Measurements from ENCODE around the gene KIF4A. TPM values are rescaled to one million over a fixed set of nuclear protein-coding genes. Genes with fewer than 3 reads are reported as not detected.
"Not testable (repeated sequence)": the region's sequence is repeated elsewhere in the genome, so short reads cannot be mapped to it uniquely, and the experiment has no call there.

KIF4A gene
- total RNA-seq, 4 donors from 2014 or later = 0.59 TPM; not detected in 3

DNA sequence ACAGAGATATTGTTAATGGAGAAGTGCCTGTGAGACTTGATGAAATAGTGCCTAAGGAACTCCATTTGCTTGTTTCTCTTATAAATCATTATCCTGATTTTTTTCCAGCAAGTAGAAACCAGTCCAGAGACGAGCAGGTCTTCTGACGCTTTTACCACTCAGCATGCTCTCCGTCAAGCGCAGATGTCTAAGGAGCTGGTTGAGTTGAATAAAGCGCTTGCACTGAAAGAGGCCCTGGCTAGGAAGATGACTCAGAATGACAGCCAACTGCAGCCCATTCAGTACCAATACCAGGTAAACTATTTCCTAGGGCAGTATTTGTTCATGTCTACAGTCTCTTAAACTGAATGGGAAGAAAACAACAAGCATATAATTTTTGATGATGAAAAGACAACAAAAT, 63.6 kb downstream of the KIF4A start:
- H3K27ac ChIP-seq = no peak overlapping the region
- H3K4me3 ChIP-seq = no peak overlapping the region
- H3K27me3 ChIP-seq = no peaks in the 10 kb centered on the region
- WGBS, 2 donors = 85 to 94% methylated on average over 5 of the region's 5 CpGs
- H3K9me3 ChIP-seq = no peaks in the 10 kb centered on the region
- DNase-seq (ENCODE audit: low spot score in 2 of 2) = no peak
- TF ChIP-seq, protein P1, sequence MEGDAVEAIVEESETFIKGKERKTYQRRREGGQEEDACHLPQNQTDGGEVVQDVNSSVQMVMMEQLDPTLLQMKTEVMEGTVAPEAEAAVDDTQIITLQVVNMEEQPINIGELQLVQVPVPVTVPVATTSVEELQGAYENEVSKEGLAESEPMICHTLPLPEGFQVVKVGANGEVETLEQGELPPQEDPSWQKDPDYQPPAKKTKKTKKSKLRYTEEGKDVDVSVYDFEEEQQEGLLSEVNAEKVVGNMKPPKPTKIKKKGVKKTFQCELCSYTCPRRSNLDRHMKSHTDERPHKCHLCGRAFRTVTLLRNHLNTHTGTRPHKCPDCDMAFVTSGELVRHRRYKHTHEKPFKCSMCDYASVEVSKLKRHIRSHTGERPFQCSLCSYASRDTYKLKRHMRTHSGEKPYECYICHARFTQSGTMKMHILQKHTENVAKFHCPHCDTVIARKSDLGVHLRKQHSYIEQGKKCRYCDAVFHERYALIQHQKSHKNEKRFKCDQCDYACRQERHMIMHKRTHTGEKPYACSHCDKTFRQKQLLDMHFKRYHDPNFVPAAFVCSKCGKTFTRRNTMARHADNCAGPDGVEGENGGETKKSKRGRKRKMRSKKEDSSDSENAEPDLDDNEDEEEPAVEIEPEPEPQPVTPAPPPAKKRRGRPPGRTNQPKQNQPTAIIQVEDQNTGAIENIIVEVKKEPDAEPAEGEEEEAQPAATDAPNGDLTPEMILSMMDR (IDR thresholded peaks at IDR 0.05) = no peak
- TF ChIP-seq POLR2A (IDR thresholded peaks at IDR 0.05) (no peak), EP300 (IDR thresholded peaks at IDR 0.05) (no peak)
- no peaks in the 10 kb centered on the region for H3K36me3 ChIP-seq
- H3K4me1 ChIP-seq = no peaks in the 10 kb centered on the region

DNA sequence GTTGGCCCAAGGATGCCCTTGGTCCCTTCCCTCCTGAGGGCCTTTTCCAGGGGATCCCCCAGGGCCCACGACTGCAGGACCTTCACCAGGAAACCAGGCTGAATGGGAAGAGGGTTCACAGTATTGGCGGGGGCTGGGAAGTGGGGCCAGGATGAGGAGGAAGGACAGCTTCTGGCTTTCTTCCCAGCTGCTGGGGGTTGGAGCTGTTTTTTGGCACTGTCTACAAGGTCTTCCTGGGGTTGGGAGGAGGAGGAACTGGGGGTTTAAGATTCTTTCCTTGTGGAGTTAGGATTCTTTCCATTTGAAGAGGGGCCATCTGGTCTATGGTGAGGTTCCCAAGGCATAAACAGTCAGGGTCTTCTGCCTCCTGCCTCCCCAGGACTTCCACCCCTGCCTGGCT, 64.8 kb downstream of the KIF4A start:
- Histone ChIP-seq H3K36me3 (no peaks in the 10 kb centered on the region), H3K4me3 (no peak overlapping the region), H3K27me3 (no peaks in the 10 kb centered on the region), H3K4me1 (no peaks in the 10 kb centered on the region), H3K9me3 (no peaks in the 10 kb centered on the region), H3K27ac (no peak overlapping the region)
- TF ChIP-seq, protein P1 (IDR thresholded peaks at IDR 0.05) = no peak
- TF ChIP-seq EP300 (IDR thresholded peaks at IDR 0.05) (no peak), POLR2A (IDR thresholded peaks at IDR 0.05) (no peak)
- 46 to 56% methylated on average over 1 to 2 of the region's 2 CpGs for WGBS, 2 donors
- no peak for DNase-seq (ENCODE audit: low spot score in 2 of 2)

DNA sequence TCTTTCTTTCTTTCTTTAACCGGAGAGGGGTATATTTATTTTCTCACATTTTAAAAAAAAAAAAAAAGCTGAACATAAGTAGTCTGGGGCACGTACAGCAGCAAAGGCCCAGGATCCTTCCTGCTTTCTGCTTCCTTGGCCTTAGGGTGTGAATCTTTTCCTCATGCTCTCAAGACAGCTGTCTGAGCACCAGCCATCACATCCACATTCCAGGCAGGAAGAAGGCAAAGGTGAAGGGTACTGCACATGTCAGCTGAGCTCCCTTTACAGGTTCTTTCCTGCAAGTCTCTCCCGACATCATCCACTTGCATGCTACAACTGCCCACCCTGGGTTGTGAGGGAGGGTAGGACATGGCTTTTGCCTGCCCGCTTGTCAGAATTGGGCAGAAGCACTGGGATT, 69.6 kb downstream of the KIF4A start:
- H3K27ac ChIP-seq = no peak overlapping the region
- WGBS, 2 donors = 83 to 92% methylated on average over 3 to 4 of the region's 4 CpGs
- H3K4me3 ChIP-seq = no peak overlapping the region
- no peak for DNase-seq (ENCODE audit: low spot score in 2 of 2)
- H3K4me1 ChIP-seq = no peaks in the 10 kb centered on the region
- H3K27me3 ChIP-seq = no peaks in the 10 kb centered on the region
- TF ChIP-seq EP300 (IDR thresholded peaks at IDR 0.05) (no peak), POLR2A (IDR thresholded peaks at IDR 0.05) (no peak)
- TF ChIP-seq, protein P1 (IDR thresholded peaks at IDR 0.05) = no peak
- H3K9me3 ChIP-seq = no peaks in the 10 kb centered on the region
- no peaks in the 10 kb centered on the region for H3K36me3 ChIP-seq

DNA sequence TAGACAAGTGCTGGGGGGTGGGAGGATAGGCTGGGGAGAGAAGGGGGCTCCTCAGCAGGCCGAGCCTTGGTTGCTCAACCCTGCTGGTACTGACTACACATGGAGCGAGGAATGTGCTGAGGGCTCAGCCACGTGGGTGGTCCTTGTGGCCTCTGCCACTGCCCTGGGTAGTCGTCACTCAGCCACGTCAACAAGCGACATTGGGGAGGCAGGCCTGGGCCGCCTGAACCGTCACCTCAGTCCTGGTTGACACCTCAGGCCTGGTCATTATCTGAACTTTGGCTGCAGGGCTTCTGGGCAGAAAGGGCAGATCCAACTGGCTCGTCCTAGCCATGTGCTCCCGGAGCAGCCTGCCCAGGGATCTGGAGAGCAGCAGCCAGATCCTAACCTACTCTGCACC, 70.5 kb downstream of the KIF4A start:
- DNase-seq (ENCODE audit: low spot score in 2 of 2) = no peak
- H3K9me3 ChIP-seq = no peaks in the 10 kb centered on the region
- TF ChIP-seq, protein P1 (IDR thresholded peaks at IDR 0.05) = no peak
- TF ChIP-seq EP300 (IDR thresholded peaks at IDR 0.05) = no peak
- no peak for TF ChIP-seq POLR2A (IDR thresholded peaks at IDR 0.05)
- H3K27me3 ChIP-seq = no peaks in the 10 kb centered on the region
- H3K36me3 ChIP-seq = no peaks in the 10 kb centered on the region
- no peak overlapping the region for H3K27ac ChIP-seq
- 83% methylated on average over 10 of the region's 10 CpGs; no CpG with 5 or more reads in 1 of the 2 donors for WGBS, 2 donors
- no peaks in the 10 kb centered on the region for H3K4me1 ChIP-seq
- no peak overlapping the region for H3K4me3 ChIP-seq

DNA sequence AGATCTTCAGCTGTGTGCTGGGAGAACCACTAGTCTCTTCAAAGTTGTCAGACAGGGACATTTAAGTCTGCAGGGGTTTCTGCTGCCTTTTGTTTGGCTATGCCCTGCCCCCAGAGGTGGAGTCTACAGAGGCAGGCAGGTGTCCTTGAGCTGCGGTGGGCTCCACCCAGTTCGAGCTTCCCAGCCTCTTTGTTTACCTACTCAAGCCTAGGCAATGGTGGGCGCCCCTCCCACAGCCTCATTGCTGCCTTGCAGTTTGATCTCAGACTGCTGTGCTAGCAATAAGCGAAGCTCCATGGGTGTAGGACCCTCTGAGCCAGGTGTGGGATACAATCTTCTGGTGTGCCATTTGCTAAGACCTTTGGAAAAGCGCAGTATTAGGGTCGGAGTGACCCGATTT, 78.8 kb downstream of the KIF4A start:
- not testable (repeated sequence) for H3K27ac ChIP-seq; H3K36me3 ChIP-seq; DNase-seq (ENCODE audit: low spot score in 2 of 2); H3K4me1 ChIP-seq; H3K27me3 ChIP-seq; H3K4me3 ChIP-seq; H3K9me3 ChIP-seq
- 80 to 100% methylated on average over 1 to 7 of the region's 7 CpGs for WGBS, 2 donors

DNA sequence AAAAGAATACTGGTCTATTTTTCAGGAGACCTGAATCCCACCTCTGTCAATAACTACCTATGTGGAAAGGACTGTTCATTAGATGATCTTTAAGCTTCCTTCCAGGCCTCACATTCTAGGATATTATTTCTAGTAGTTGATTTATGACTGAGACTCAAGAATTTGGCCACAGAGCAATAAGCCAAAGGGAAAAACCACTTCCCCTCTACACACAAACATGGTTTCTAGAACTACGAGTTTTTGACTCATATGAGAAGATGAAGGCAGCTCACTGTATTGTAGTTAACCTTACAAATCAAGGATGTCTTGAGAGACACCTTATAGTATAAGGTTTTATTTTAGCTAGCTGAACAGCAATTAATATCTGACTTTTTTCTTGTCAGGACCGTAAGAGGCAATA, 96.3 kb downstream of the KIF4A start:
- H3K27ac ChIP-seq = no peak overlapping the region
- H3K27me3 ChIP-seq = no peaks in the 10 kb centered on the region
- H3K4me3 ChIP-seq = no peak overlapping the region
- TF ChIP-seq EP300 (IDR thresholded peaks at IDR 0.05) (no peak), POLR2A (IDR thresholded peaks at IDR 0.05) (no peak)
- TF ChIP-seq, protein P1 (IDR thresholded peaks at IDR 0.05) = no peak
- H3K9me3 ChIP-seq = no peaks in the 10 kb centered on the region
- no peaks in the 10 kb centered on the region for H3K36me3 ChIP-seq
- no peak for DNase-seq (ENCODE audit: low spot score in 2 of 2)
- 71 to 82% methylated on average over 2 of the region's 2 CpGs for WGBS, 2 donors
- H3K4me1 ChIP-seq = no peaks in the 10 kb centered on the region

All from tibial nerve (tissue), 4 donors.